Left ventricle myocardium inferior (tissue), 1 donor: ENCODE results near the gene NT5DC4. TPM values are rescaled to one million over a fixed set of nuclear protein-coding genes. Genes with fewer than 3 reads are reported as not detected.
A peak's percentile ranks its signal among the peaks of the same experiment; 100 is the strongest.

ENCODE experiments used
- DNase-seq: peaks from one replicate; pipeline ENCODE4 v3.0.0-alpha.2; 2020
- H3K27ac ChIP-seq: fragments of 200-600 bp; replicated peaks from 2 replicates; pipeline ENCODE4 v1.8.0; 2021
- H3K27me3 ChIP-seq: fragments of 200-600 bp; 2 replicates; pipeline ENCODE4 v1.8.0; 2021; ENCODE audit warnings: low read depth
- H3K36me3 ChIP-seq: fragments of 200-600 bp; 2 replicates; pipeline ENCODE4 v1.8.0; 2021
- H3K4me1 ChIP-seq: fragments of 200-600 bp; 2 replicates; pipeline ENCODE4 v1.8.0; 2021
- H3K4me3 ChIP-seq: fragments of 200-600 bp; 2 replicates; pipeline ENCODE4 v1.8.0; 2021; ENCODE audit warnings: mild to moderate bottlenecking, moderate library complexity
- H3K9me3 ChIP-seq: fragments of 200-600 bp; replicated peaks from 2 replicates; pipeline ENCODE4 v1.8.0; 2021
- CTCF ChIP-seq: fragments of 200-600 bp; IDR thresholded peaks from 2 replicates; pipeline ENCODE4 v1.8.0; 2021; ENCODE audit warnings: antibody characterized with exemption, mild to moderate bottlenecking, borderline replicate concordance
- intact Hi-C: fragments of 100-400 bp; cut with micrococcal nuclease; formaldehyde crosslinking; loops from one replicate; pipeline ENCODE4 v1.11.0; 2022
- total RNA-seq: library from RNA; stranded (reverse); fragmentation: NEBNext Ultra II Directional; extraction: Animal tissue kit (Norgen Biotek cat#: 25700); gene quantifications from one replicate; pipeline ENCODE4 v1.2.1, GENCODE V29; 2021
- donor health status: DM: no; HTN: yes; CAD: no; lungs with severe emphysema.

NT5DC4 gene
- total RNA-seq, 1 donor from 2014 or later = not detected

DNA sequence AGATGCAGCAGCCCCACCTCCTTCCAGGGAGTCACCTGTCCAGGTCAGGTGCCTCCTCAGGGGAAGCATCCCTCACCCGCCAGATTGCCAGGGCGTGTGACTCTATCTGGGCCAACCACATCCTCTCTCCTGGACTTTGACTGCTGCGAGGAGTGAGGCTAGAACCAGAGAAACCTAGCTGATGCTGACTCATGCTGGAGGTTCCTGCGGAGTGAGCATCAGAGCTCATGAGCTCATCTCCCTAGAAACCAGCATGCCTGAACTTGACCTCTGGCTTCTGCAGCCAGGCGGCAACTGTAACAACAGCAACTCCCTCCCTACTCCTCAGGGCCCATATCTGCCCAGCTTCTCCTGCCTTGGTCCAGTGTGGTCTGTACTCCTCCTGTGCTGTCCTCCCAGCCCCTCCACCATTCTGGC lies 28.3 kb upstream of the NT5DC4 start:
- Histone ChIP-seq H3K27me3 (peaks cover 4% of the 10 kb centered on the region), H3K4me1 (no peaks in the 10 kb centered on the region), H3K36me3 (no peaks in the 10 kb centered on the region), H3K27ac (no peak overlapping the region), H3K4me3 (no peak overlapping the region), H3K9me3 (no peaks in the 10 kb centered on the region)
- TF ChIP-seq CTCF = no peak
- DNase-seq = peak; percentile 21
- intact Hi-C loops = no loop called here

DNA sequence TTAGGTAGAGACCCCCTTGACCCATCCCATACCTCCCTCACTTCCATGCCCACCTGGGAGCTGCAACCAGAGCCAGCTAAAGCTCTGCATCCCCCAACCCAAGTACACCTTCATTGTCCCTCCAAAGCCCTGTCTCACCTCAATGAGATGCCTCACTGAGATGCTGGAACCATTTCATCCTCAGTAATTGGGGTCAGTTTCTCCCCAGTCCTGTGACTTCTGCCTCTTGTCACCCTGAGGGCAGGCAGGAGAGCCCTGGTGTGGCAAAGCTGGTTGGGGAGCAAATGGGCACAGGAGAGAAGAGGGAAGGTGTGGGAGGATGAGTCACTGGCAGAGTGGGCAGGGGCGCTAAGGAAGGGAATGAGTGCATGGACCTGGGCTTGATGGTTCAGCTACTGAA lies 27.9 kb upstream of the NT5DC4 start:
- no peaks in the 10 kb centered on the region for H3K9me3 ChIP-seq
- H3K27ac ChIP-seq = no peak overlapping the region
- H3K4me1 ChIP-seq = no peaks in the 10 kb centered on the region
- no peaks in the 10 kb centered on the region for H3K36me3 ChIP-seq
- TF ChIP-seq CTCF = no peak
- peaks cover 4% of the 10 kb centered on the region for H3K27me3 ChIP-seq
- H3K4me3 ChIP-seq = no peak overlapping the region
- DNase-seq = no peak
- intact Hi-C loops = no loop called here

- Histone ChIP-seq H3K27ac (no peak overlapping the region), H3K9me3 (no peaks in the 10 kb centered on the region), H3K27me3 (peaks cover 4% of the 10 kb centered on the region), H3K4me1 (no peaks in the 10 kb centered on the region), H3K4me3 (no peak overlapping the region), H3K36me3 (no peaks in the 10 kb centered on the region)
- DNase-seq = no peak
- TF ChIP-seq CTCF = no peak
- intact Hi-C loops = no loop called here
Observed at GRCh38 chr2:112693596-112693995, 27.2 kb upstream of the NT5DC4 start.

DNA sequence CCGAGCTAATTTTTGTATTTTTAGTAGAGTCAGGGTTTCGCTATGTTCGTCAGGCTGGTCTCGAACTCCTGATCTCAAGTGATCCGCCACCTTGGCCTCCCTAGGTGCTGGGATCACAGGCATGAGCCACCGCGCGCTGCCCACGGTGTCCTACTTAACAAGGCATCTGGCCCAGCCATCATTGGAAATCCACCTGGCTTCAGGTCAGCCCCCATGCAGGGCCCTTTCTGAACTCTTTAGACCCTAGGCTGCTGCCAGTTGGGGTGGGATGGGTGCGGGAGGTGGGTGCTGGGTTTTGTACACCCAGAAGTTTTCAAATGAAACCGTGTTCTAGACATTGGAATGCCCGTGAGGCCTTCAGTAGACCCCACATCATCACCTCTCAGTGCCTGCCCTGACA lies 26.6 kb upstream of the NT5DC4 start:
- Histone ChIP-seq H3K27me3 (peaks cover 4% of the 10 kb centered on the region), H3K4me1 (no peaks in the 10 kb centered on the region), H3K4me3 (no peak overlapping the region), H3K36me3 (no peaks in the 10 kb centered on the region), H3K9me3 (no peaks in the 10 kb centered on the region), H3K27ac (no peak overlapping the region)
- DNase-seq = no peak
- intact Hi-C loops = no loop called here
- no peak for TF ChIP-seq CTCF

GRCh38 chr2:112698834-112699515 lies 21.8 kb upstream of the NT5DC4 start:
- no peaks in the 10 kb centered on the region for H3K9me3 ChIP-seq
- intact Hi-C loops = no loop called here
- no peaks in the 10 kb centered on the region for H3K36me3 ChIP-seq
- no peak overlapping the region for H3K27ac ChIP-seq
- no peak for TF ChIP-seq CTCF
- DNase-seq = no peak
- H3K27me3 ChIP-seq = peaks cover 25% of the 10 kb centered on the region
- H3K4me1 ChIP-seq = no peaks in the 10 kb centered on the region
- no peak overlapping the region for H3K4me3 ChIP-seq
